ENCODE results near the gene MED17. TPM values are rescaled to one million over a fixed set of nuclear protein-coding genes. Genes with fewer than 3 reads are reported as not detected.

The MED17 gene
- polyA plus RNA-seq, 6 donors from 2014 or later, result 15.0 to 36.0 (median 19.2) TPM

- DNase-seq (no peak), ATAC-seq (ENCODE audit: low read depth in 2 of 2) (no peak)
- Mint-ChIP-seq H3K36me3 (no peaks in the 10 kb centered on the region), H3K4me3 (peak overlapping the region in 4 of 8 donors; percentile 16 to 59 (median 45)), H3K9me3 (peaks cover 0 to 4% (median 0%) of the 10 kb centered on the region in 7 donors), H3K4me1 (peaks cover 0 to 6% (median 5%) of the 10 kb centered on the region in 3 donors), H3K27ac (no peak overlapping the region), H3K27me3 (peaks cover 25 to 44% (median 38%) of the 10 kb centered on the region in 3 donors)
Observed at GRCh38 chr11:93849751-93850593, 65.9 kb downstream of the MED17 start.

GRCh38 chr11:93850594-93851018 is 66.5 kb downstream of the MED17 start, which contains the start of gene VSTM5:
VSTM5 (minus strand) TSS chr11:93850618; CDS start chr11:93850502, 116 bp downstream.
- H3K27ac Mint-ChIP-seq, result no peak within 1 kb of the TSS
- ATAC-seq (ENCODE audit: low read depth in 2 of 2) (no peak), DNase-seq (no peak)
- peak within 1 kb of the TSS in 4 of 8 donors; percentile 24 to 59 (median 45) for H3K4me3 Mint-ChIP-seq
- H3K36me3 Mint-ChIP-seq, result no peaks in the 10 kb centered on the region
- H3K27me3 Mint-ChIP-seq, result peaks cover 25 to 48% (median 38%) of the 10 kb centered on the region in 3 donors
- peaks cover 0 to 6% (median 5%) of the 10 kb centered on the region in 3 donors for H3K4me1 Mint-ChIP-seq
- peaks cover 0 to 4% (median 0%) of the 10 kb centered on the region in 7 donors for H3K9me3 Mint-ChIP-seq

DNA sequence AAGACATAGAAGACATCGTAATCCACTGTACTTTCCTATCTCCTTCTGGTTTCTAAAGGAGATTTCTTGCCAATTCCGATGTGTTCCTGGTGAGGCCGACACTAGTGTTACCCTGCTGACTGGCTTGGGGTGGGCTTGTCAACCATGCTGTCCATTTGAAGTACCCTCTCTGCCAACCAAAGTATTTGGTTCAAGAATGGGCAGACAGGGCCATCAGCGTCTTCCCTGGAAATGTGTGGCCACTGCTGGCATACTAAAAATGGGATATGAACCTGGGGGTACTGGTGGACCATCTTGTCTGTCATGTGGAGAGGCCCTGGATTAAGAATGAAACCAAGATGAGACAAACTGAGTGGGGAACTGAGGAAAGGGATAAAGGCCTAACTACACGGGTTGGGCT is 68.2 kb downstream of the MED17 start:
- Mint-ChIP-seq H3K27ac (no peak overlapping the region), H3K4me3 (peak overlapping the region in 1 of 8 donors; percentile 3), H3K9me3 (peaks cover 0 to 4% (median 0%) of the 10 kb centered on the region in 7 donors), H3K4me1 (peaks cover 0 to 6% (median 5%) of the 10 kb centered on the region in 3 donors), H3K36me3 (no peaks in the 10 kb centered on the region), H3K27me3 (peaks cover 25 to 48% (median 38%) of the 10 kb centered on the region in 3 donors)
- ATAC-seq (ENCODE audit: low read depth in 2 of 2) (no peak), DNase-seq (no peak)

DNA sequence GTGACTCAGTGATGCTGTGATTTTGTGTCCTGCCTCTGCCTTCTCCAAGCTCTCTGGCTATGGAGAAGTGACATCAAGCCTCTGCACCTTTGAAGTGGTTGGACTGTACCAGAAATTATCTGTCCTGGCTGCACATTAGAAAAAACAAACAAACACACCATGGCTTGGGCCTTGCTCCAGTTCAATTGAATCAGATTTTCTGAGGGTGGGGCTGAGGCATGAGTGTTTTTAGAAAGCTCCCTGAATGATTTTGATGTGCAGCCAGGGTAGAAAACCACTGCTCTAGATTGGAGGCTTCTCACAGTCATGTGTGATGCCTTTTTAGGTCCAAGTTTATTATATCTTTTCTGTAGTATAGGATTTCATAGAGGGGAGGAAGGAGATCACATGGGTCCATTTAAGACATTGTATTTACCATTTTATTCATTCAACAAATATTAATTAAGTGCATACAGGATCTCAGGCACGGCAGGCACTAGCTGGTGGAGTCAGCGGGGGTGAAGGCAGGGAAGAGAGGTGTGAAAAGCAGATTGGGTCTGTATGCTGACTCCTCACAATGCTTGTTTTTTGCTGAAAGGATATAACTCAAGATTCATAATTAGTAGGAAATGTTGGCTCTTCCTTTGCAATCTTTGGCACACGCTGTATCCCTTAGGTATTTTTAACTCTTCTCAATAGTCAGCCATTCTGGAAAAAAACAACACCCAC is 73.5 kb downstream of the MED17 start:
- DNase-seq, result no peak
- no peak for ATAC-seq (ENCODE audit: low read depth in 2 of 2)
- Mint-ChIP-seq H3K36me3 (no peaks in the 10 kb centered on the region), H3K27ac (no peak overlapping the region), H3K9me3 (peaks cover 0 to 4% (median 0%) of the 10 kb centered on the region in 7 donors), H3K4me3 (no peak overlapping the region), H3K4me1 (no peaks in the 10 kb centered on the region), H3K27me3 (peaks cover 0 to 10% (median 5%) of the 10 kb centered on the region in 3 donors)

DNA sequence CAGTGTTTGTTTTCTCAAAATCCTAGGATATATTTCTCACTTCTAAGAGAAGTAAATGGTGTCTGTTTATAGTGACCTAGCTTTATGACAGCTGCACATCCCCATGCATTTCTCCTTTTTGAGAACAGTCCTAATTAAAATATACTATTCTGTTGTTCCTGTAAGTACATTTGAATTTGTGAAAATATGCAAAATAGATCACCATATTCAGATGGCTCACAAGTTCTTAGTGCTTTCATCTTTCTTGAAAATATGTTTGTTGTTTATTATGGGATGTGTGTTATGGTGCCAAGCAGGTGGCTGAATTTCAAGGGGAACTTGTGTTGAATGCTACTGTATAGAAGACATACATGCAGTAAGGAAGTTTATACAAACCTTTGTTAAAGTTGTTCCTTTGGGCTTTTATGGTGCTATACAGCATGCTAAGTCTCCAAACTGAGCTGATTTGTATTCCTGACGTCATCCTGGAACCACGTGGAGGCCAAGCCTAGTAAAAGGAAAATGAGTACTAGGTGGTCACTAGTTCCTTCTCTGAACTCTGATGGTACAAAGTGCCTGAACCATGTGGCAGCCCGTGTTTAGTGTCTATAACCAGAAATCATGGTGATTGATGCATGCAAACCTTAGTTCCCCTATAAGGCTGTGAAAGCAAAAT is 74.2 kb downstream of the MED17 start:
- DNase-seq, result no peak
- Mint-ChIP-seq H3K27me3 (peaks cover 0 to 5% (median 4%) of the 10 kb centered on the region in 3 donors), H3K9me3 (peaks cover 0 to 4% (median 0%) of the 10 kb centered on the region in 7 donors), H3K36me3 (no peaks in the 10 kb centered on the region), H3K4me3 (no peak overlapping the region), H3K27ac (no peak overlapping the region), H3K4me1 (no peaks in the 10 kb centered on the region)
- ATAC-seq (ENCODE audit: low read depth in 2 of 2), result no peak

- Mint-ChIP-seq H3K9me3 (no peaks in the 10 kb centered on the region), H3K36me3 (no peaks in the 10 kb centered on the region), H3K27ac (no peak overlapping the region), H3K4me3 (no peak overlapping the region), H3K27me3 (no peaks in the 10 kb centered on the region), H3K4me1 (no peaks in the 10 kb centered on the region)
- no peak for DNase-seq
- no peak for ATAC-seq (ENCODE audit: low read depth in 2 of 2)
Observed at GRCh38 chr11:93861808-93862207, 77.7 kb downstream of the MED17 start.

Other genes with a start within 250 kb of the MED17 start
- 10 to 100 TPM in 1 of 6 donors, 1 to 10 TPM in 4, not detected in 1; 1.2 to 63.3 (median 2.7) TPM for gene SMCO4, start 240.9 kb upstream of the MED17 start, polyA plus RNA-seq (ENCODE audit: low read depth in 6 of 6)
- gene CEP295, start 122.6 kb upstream of the MED17 start, polyA plus RNA-seq (ENCODE audit: low read depth in 6 of 6), result 1 to 10 TPM in 5 of 6 donors, under 1 TPM in 1; 0.18 to 4.2 (median 2.3) TPM
- gene TAF1D, start 42.8 kb upstream of the MED17 start, polyA plus RNA-seq (ENCODE audit: low read depth in 6 of 6), result 10 to 100 TPM; 24.9 to 51.2 (median 36.0) TPM
- 10 to 100 TPM; 15.0 to 29.1 (median 19.8) TPM for gene C11orf54, start 42.6 kb upstream of the MED17 start, polyA plus RNA-seq (ENCODE audit: low read depth in 6 of 6)
- gene VSTM5, start 66.3 kb downstream of the MED17 start, polyA plus RNA-seq (ENCODE audit: low read depth in 6 of 6), result not detected
- under 1 TPM in 4 of 6 donors, not detected in 2; 0.05 to 0.29 (median 0.13) TPM for gene HEPHL1, start 237.1 kb downstream of the MED17 start, polyA plus RNA-seq (ENCODE audit: low read depth in 6 of 6)

Measured in naive B cell (primary cell).